K562 (cell line): ENCODE results near the gene PAX2. TPM values are rescaled to one million over a fixed set of nuclear protein-coding genes. Genes with fewer than 3 reads are reported as not detected.

Source experiments
- ATAC-seq: fragments of 200-7000 bp; cut with Tn5 transposase; 3 replicates; pipeline ENCODE4 v1.9.1; 2020; ENCODE audit warnings: moderate library complexity
- BruUV-seq: library from RNA; stranded (reverse); fragments of 400-500 nt; replicated peaks from 2 replicates; lab custom pipeline; 2021; lab: Mats Ljungman, UMichigan
- CTCF ChIA-PET: fragments of 300-600 bp; formaldehyde crosslinking; extraction: SDS; loops from one replicate; lab custom pipeline; 2021; ENCODE audit warnings: low intra/inter-chr PET ratio; lab: Yijun Ruan, JAX
- POLR2A ChIA-PET: fragments of 300-600, 350-650 bp; sonication (Branson Sonifier 250); formaldehyde crosslinking; extraction: SDS; loops from one replicate; lab custom pipeline; 2021; ENCODE audit warnings: antibody characterized with exemption, inconsistent platforms; lab: Yijun Ruan, JAX
- DNase-seq, 4 experiments: peaks; one replicate each; pipeline versions ENCODE4 v3.0.0 to v3.0.0-alpha.2; 2011 to 2018; ENCODE audit warnings: low spot score in 3 of 4, mixed read lengths in 3 of 4; ENCODE audit errors: extremely low read depth in 1 of 4
- FAIRE-seq: peaks from 2 replicates; lab custom pipeline; 2011; peaks lifted over from hg19 to GRCh38; lab: Jason Lieb, UNC
- H2AFZ ChIP-seq: 2 replicates; pipeline ENCODE4 v1.6.0; 2011; ENCODE audit warnings: low read depth, low read length, control low read depth, inconsistent platforms
- H3K27ac ChIP-seq: fragments of 200-600 bp; 3 replicates; pipeline ENCODE4 v1.8.0; 2011; ENCODE audit warnings: low read depth, mild to moderate bottlenecking, control low read depth, inconsistent platforms, low read length, moderate library complexity, mixed read lengths; ENCODE audit errors: extremely low read depth
- H3K27me3 ChIP-seq, 2 experiments: fragments of 300-600 bp in 1 of 2; 2 replicates in 1 of 2; 3 replicates in 1 of 2; pipeline versions ENCODE4 v1.6.0 to v1.8.0; 2011; ENCODE audit warnings: inconsistent platforms in 2 of 2, low read length in 2 of 2, mild to moderate bottlenecking in 1 of 2, mixed read lengths in 1 of 2, moderate library complexity in 1 of 2; ENCODE audit not compliant: control insufficient read depth in 2 of 2, insufficient read depth in 2 of 2
- H3K36me3 ChIP-seq: fragments of 300-600 bp; 3 replicates; pipeline ENCODE4 v1.8.0; 2011; ENCODE audit warnings: mild to moderate bottlenecking, low read length, inconsistent platforms; ENCODE audit not compliant: control insufficient read depth, insufficient read depth
- H3K4me1 ChIP-seq, 2 experiments: fragments of 200-600 bp in 1 of 2; replicated peaks in 1 of 2; 2 replicates in 1 of 2; 3 replicates in 1 of 2; pipeline versions ENCODE4 v1.5.1 to v1.8.0; 2011; ENCODE audit warnings: inconsistent platforms in 2 of 2, low read length in 2 of 2, mild to moderate bottlenecking in 1 of 2, mixed read lengths in 1 of 2, moderate library complexity in 1 of 2; ENCODE audit not compliant: control insufficient read depth in 2 of 2, insufficient read depth in 2 of 2
- H3K4me2 ChIP-seq: 2 replicates; pipeline ENCODE4 v1.6.1; 2011; ENCODE audit warnings: low read length, control low read depth, inconsistent platforms, mixed read lengths; ENCODE audit not compliant: insufficient read depth
- H3K4me3 ChIP-seq: fragments of 200-600 bp; sonication (generic), shearing (Covaris generic); 2 replicates; pipeline ENCODE4 v1.5.1; 2016; ENCODE audit warnings: control low read depth, inconsistent platforms
- H3K79me2 ChIP-seq: fragments of 200-600 bp; 3 replicates; pipeline ENCODE4 v1.8.0; 2011; ENCODE audit warnings: low read length, inconsistent platforms; ENCODE audit not compliant: control insufficient read depth, insufficient read depth
- H3K9ac ChIP-seq, 2 experiments: 2 replicates each; pipeline versions ENCODE4 v1.6.0 to v1.6.1; 2011; ENCODE audit warnings: low read depth in 2 of 2, low read length in 2 of 2, control low read depth in 1 of 2, inconsistent platforms in 1 of 2, mild to moderate bottlenecking in 1 of 2, mixed read lengths in 1 of 2; ENCODE audit not compliant: insufficient read depth in 1 of 2
- H3K9me1 ChIP-seq: one replicate; pipeline ENCODE4 v1.6.0; 2011; ENCODE audit warnings: inconsistent platforms, mild to moderate bottlenecking, low read length, moderate library complexity; ENCODE audit not compliant: control insufficient read depth, insufficient read depth
- H3K9me3 ChIP-seq: replicated peaks from 2 replicates; pipeline ENCODE4 v1.5.1; 2011; ENCODE audit warnings: low read depth, low read length, inconsistent platforms; ENCODE audit not compliant: control insufficient read depth, insufficient read depth
- H4K20me1 ChIP-seq: replicated peaks from 2 replicates; pipeline ENCODE4 v1.6.1; 2011; ENCODE audit warnings: low read length, inconsistent platforms, mixed read lengths; ENCODE audit not compliant: control insufficient read depth, insufficient read depth
- BCL6 ChIP-seq: fragments of 250-450 bp; sonication (Bioruptor Pico); IDR thresholded peaks from 2 replicates; pipeline ENCODE4 v1.4.0; 2020
- CTBP1 ChIP-seq: fragments of 450-650 bp; IDR thresholded peaks from 2 replicates; pipeline ENCODE4 v1.6.1; 2016; ENCODE audit warnings: borderline replicate concordance
- EZH2 ChIP-seq: IDR thresholded peaks from 2 replicates; pipeline ENCODE4 v1.6.1; 2012; ENCODE audit warnings: low read depth, mild to moderate bottlenecking, inconsistent platforms, low read length, borderline replicate concordance
- GATA2 ChIP-seq: sonication (generic); formaldehyde crosslinking; IDR thresholded peaks from 2 replicates; pipeline ENCODE4 v1.4.0; 2020; ENCODE audit warnings: mild to moderate bottlenecking, missing genetic modification reagents
- HMG20B ChIP-seq: fragments of 250-450 bp; sonication (Bioruptor Pico); IDR thresholded peaks from 2 replicates; pipeline ENCODE4 v1.5.0; 2021; ENCODE audit warnings: mild to moderate bottlenecking
- NCOR1 ChIP-seq: fragments of 450-650 bp; IDR thresholded peaks from 2 replicates; pipeline ENCODE4 v1.6.1; 2016; ENCODE audit warnings: mild to moderate bottlenecking, moderate library complexity
- RBM25 ChIP-seq: fragments of 200-400 bp; formaldehyde crosslinking; IDR thresholded peaks from 2 replicates; pipeline ENCODE4 v1.6.1; 2018; ENCODE audit warnings: low read length, low read depth, moderate library complexity; ENCODE audit not compliant: severe bottlenecking
- SNRNP70 ChIP-seq: fragments of 200-400 bp; formaldehyde crosslinking; optimal IDR thresholded peaks from 2 replicates; pipeline ENCODE3; 2017; ENCODE audit warnings: low read depth, low read length
- ZBTB17 ChIP-seq: fragments of 450-650 bp; formaldehyde crosslinking; IDR thresholded peaks from 2 replicates; pipeline ENCODE4 v1.4.0; 2020; ENCODE audit warnings: mild to moderate bottlenecking
- ZFP36 ChIP-seq: fragments of 150-350 bp; IDR thresholded peaks from 2 replicates; pipeline ENCODE4 v1.6.1; 2018; ENCODE audit warnings: low read length, low read depth; ENCODE audit not compliant: partially characterized antibody
- ZNF23 ChIP-seq: fragments of 250-450 bp; sonication (Bioruptor Pico); IDR thresholded peaks from 2 replicates; pipeline ENCODE4 v1.4.0; 2020; ENCODE audit warnings: mild to moderate bottlenecking
- WGBS: fragments of 100-300 bp; shearing (Covaris generic); methylation state at CpG from one replicate; pipeline ENCODE4 v1.1.6; 2016; ENCODE audit warnings: low coverage, mixed read lengths; ENCODE audit not compliant: insufficient coverage; ENCODE audit errors: missing lambda C conversion rate; 5-methylcytosine and 5-hydroxymethylcytosine counted together
- in situ Hi-C: fragments of 300-500 bp; cut with MboI; formaldehyde crosslinking; loops from 4 replicates; pipeline ENCODE4 v1.15.0; 2018; ENCODE audit warnings: inconsistent platforms, mixed read lengths
- intact Hi-C: fragments of 100-400 bp; cut with micrococcal nuclease; formaldehyde crosslinking; loops from 2 replicates; pipeline ENCODE4 v1.14.2; 2022
- polyA plus RNA-seq, 8 experiments: library from polyadenylated mRNA; depleted of rRNA in 4 of 8; stranded (reverse) in 5 of 8; unstranded in 3 of 8; fragments of >200 nt; fragmentation: Nextera tagmentation in 2 of 8; fragmentation: Illumina TruSeq in 1 of 8; extraction: Ambion mirVana in 2 of 8; extraction: Trizol in 1 of 8; gene quantifications; 2 replicates each; pipeline versions ENCODE4 v1.2.1 to v1.2.3, GENCODE V29; 2011 to 2014; ENCODE audit warnings: inconsistent platforms in 1 of 8, missing spikeins in 1 of 8
- total RNA-seq, 7 experiments: library from RNA; depleted of rRNA in 6 of 7; stranded (reverse); fragments of >200 nt in 6 of 7; fragmentation: Illumina TruSeq in 2 of 7; extraction: Trizol in 2 of 7; gene quantifications; 2 replicates each; pipeline versions ENCODE4 v1.2.1 to v1.2.3, GENCODE V29; 2011 to 2021; ENCODE audit warnings: low replicate concordance in 1 of 7
- TF ChIP-seq, protein P1 (sequence below): sonication (generic); formaldehyde crosslinking; IDR thresholded peaks from 2 replicates; pipeline ENCODE4 v1.8.1; 2023; ENCODE audit warnings: mild to moderate bottlenecking, missing genetic modification reagents
- TF ChIP-seq, protein P2 (sequence below): fragments of 450-650 bp; formaldehyde crosslinking; IDR thresholded peaks from 2 replicates; pipeline ENCODE4 v1.4.0; 2020; ENCODE audit warnings: mild to moderate bottlenecking, moderate library complexity

The PAX2 gene
- total and polyA plus RNA-seq, 9 of the 15 experiments (the other 6 are each of a cell fraction or from before 2014, with no cell fraction given) = not detected

DNA sequence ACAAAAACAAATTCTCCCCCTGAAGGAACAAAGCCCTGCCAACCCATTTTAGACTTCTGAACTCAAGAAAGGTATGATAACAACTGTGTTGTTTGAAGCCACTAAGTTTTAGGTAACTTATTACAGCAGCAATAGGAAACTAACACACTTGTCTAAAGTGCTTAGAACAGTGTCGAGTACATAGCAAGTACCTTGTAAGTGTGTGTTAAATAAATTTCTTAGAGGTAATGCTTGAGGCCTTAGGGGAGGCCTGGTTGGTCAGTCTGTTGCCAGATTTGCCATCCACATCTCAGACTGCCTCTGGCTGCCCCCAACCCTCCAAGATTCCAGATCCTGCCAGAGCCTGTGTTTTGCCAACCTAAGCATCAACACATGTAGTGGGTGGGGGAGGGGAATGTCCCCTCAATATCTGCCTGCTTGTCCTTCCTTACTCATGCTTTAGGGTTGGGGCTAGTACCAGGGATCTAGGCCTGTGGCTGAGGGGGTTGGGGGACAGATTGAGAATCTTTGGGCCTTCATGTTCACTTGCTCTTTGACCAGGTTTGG lies 27.1 kb upstream of the PAX2 start:
- Histone ChIP-seq H3K27ac (no peak overlapping the region), H4K20me1 (no peaks in the 10 kb centered on the region), H3K9me3 (no peaks in the 10 kb centered on the region), H3K4me1 (peaks cover 0 to 4% of the 10 kb centered on the region in 2 experiments; a peak in 2 of 5 replicates), H3K4me2 (no peak overlapping the region)
- intact Hi-C loops = no loop called here
- no peak for TF ChIP-seq SNRNP70
- TF ChIP-seq, all 486 proteins: peak for 0
- H3K4me3 ChIP-seq = no peak overlapping the region
- no peak overlapping the region for H2AFZ ChIP-seq
- BruUV-seq = no TSS peak
- ATAC-seq = no peak
- H3K36me3 ChIP-seq = no peaks in the 10 kb centered on the region
- H3K9ac ChIP-seq = no peak overlapping the region
- no peak for DNase-seq
- CTCF ChIA-PET = no interaction called here
- no peaks in the 10 kb centered on the region for H3K9me1 ChIP-seq
- FAIRE-seq = no peak
- H3K79me2 ChIP-seq = no peaks in the 10 kb centered on the region
- WGBS = 0% methylated on average over 1 of the region's 1 CpG
- POLR2A ChIA-PET = no interaction called here
- in situ Hi-C loops = no loop called here
- peaks cover 3 to 29% of the 10 kb centered on the region in 2 experiments; a peak in 4 of 5 replicates for H3K27me3 ChIP-seq

DNA sequence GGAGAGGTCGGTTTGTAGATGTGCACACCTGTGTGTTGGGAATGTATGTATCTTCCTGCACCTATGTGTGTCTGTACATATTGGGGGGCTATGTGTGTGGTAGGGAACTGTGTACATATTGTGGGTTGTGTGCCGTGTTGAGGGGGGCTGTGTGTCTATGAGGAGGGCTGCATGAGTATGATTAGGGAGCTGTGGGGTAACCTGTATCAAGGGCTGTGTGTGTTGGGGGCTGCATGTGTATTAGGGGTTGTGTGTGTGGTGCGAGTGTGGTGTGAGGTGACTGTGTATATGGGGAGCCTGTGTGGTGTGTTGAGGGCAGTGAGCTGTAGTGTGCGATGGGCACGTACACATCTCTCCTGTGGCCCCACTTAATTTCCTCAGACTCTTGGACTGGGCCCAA lies 22.2 kb upstream of the PAX2 start:
- no peak overlapping the region for H3K4me2 ChIP-seq
- DNase-seq (no peak), FAIRE-seq (no peak), ATAC-seq (no peak)
- in situ Hi-C loops = no loop called here
- intact Hi-C loops = no loop called here
- WGBS = 4% methylated on average over 5 of the region's 5 CpGs
- CTCF ChIA-PET = no interaction called here
- H3K27ac ChIP-seq = no peak overlapping the region
- no peaks in the 10 kb centered on the region for H3K79me2 ChIP-seq
- H3K36me3 ChIP-seq = no peaks in the 10 kb centered on the region
- BruUV-seq = no TSS peak
- H3K9me1 ChIP-seq = no peaks in the 10 kb centered on the region
- no peak overlapping the region for H3K9ac ChIP-seq
- no peaks in the 10 kb centered on the region for H3K4me1 ChIP-seq
- H3K9me3 ChIP-seq = no peaks in the 10 kb centered on the region
- H3K27me3 ChIP-seq = peaks cover 3 to 24% of the 10 kb centered on the region in 2 experiments; a peak in 3 of 5 replicates
- POLR2A ChIA-PET = interaction anchor here (1.3 kb wide), 1 partner anchor 172 kb away, joined by 6 read pairs; no protein-coding TSS in a partner anchor
- peaks cover 8% of the 10 kb centered on the region; the same call in 1 of the 2 replicates for H4K20me1 ChIP-seq
- no peak overlapping the region for H2AFZ ChIP-seq
- H3K4me3 ChIP-seq = no peak overlapping the region
- TF ChIP-seq RBM25 (no peak), HMG20B (CRISPR knock-in tag) (no peak), NCOR1 (no peak), BCL6 (CRISPR knock-in tag) (no peak), ZFP36 (no peak), EZH2 (no peak), CTBP1 (no peak), GATA2 (CRISPR knock-in tag) (no peak), ZNF23 (no peak), ZBTB17 (CRISPR knock-in tag) (no peak)
- TF ChIP-seq, protein P1, sequence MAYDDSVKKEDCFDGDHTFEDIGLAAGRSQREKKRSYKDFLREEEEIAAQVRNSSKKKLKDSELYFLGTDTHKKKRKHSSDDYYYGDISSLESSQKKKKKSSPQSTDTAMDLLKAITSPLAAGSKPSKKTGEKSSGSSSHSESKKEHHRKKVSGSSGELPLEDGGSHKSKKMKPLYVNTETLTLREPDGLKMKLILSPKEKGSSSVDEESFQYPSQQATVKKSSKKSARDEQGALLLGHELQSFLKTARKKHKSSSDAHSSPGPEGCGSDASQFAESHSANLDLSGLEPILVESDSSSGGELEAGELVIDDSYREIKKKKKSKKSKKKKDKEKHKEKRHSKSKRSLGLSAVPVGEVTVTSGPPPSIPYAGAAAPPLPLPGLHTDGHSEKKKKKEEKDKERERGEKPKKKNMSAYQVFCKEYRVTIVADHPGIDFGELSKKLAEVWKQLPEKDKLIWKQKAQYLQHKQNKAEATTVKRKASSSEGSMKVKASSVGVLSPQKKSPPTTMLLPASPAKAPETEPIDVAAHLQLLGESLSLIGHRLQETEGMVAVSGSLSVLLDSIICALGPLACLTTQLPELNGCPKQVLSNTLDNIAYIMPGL (CRISPR knock-in tag) = no peak
- TF ChIP-seq, protein P2, sequence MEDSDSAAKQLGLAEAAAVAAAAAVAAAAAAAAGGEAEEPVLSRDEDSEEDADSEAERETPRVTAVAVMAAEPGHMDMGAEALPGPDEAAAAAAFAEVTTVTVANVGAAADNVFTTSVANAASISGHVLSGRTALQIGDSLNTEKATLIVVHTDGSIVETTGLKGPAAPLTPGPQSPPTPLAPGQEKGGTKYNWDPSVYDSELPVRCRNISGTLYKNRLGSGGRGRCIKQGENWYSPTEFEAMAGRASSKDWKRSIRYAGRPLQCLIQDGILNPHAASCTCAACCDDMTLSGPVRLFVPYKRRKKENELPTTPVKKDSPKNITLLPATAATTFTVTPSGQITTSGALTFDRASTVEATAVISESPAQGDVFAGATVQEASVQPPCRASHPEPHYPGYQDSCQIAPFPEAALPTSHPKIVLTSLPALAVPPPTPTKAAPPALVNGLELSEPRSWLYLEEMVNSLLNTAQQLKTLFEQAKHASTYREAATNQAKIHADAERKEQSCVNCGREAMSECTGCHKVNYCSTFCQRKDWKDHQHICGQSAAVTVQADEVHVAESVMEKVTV (CRISPR knock-in tag) = no peak
